GM19035 (cell line): ENCODE data around the gene ZBED4.
"Not testable (repeated sequence)": the region's sequence is repeated elsewhere in the genome, so short reads cannot be mapped to it uniquely, and the experiment has no call there.

ENCODE experiments used
- ATAC-seq: cut with Tn5 transposase; IDR thresholded peaks from one replicate; pipeline ENCODE4 v1.9.1; 2021; ENCODE audit not compliant: unreplicated experiment

The ZBED4 gene

GRCh38 chr22:49850959-49851802 is 2.5 kb upstream of the ZBED4 start:
- no peak for ATAC-seq

- ATAC-seq, result not testable (repeated sequence)
Measured at GRCh38 chr22:49852568-49852897, 1.1 kb upstream of the ZBED4 start.

- ATAC-seq, result peak; percentile 37
Measured at GRCh38 chr22:49853981-49854831, 562 bp downstream of the ZBED4 start.

GRCh38 chr22:49855251-49855911 is 1.7 kb downstream of the ZBED4 start:
- ATAC-seq, result no peak

- ATAC-seq, result no peak
Measured at GRCh38 chr22:49856343-49856742, 2.7 kb downstream of the ZBED4 start.

- ATAC-seq, result no peak
Measured at GRCh38 chr22:49856766-49857618, 3.3 kb downstream of the ZBED4 start.

GRCh38 chr22:49858827-49859226 is 5.2 kb downstream of the ZBED4 start:
- no peak for ATAC-seq

- no peak for ATAC-seq
Measured at GRCh38 chr22:49861642-49862495, 8.2 kb downstream of the ZBED4 start.

- no peak for ATAC-seq
Measured at GRCh38 chr22:49862496-49862776, 8.8 kb downstream of the ZBED4 start.

- no peak for ATAC-seq
Measured at GRCh38 chr22:49863931-49864330, 10.3 kb downstream of the ZBED4 start.

GRCh38 chr22:49865156-49865555 is 11.5 kb downstream of the ZBED4 start:
- no peak for ATAC-seq

GRCh38 chr22:49866134-49866533 is 12.5 kb downstream of the ZBED4 start:
- ATAC-seq, result no peak

- ATAC-seq, result no peak
Measured at GRCh38 chr22:49866646-49867045, 13.0 kb downstream of the ZBED4 start.

- ATAC-seq, result no peak
Measured at GRCh38 chr22:49867303-49868265, 13.9 kb downstream of the ZBED4 start.

- no peak for ATAC-seq
Measured at GRCh38 chr22:49869086-49869830, 15.6 kb downstream of the ZBED4 start.

- ATAC-seq, result no peak
Measured at GRCh38 chr22:49869845-49870712, 16.4 kb downstream of the ZBED4 start.

GRCh38 chr22:49871482-49871881 is 17.8 kb downstream of the ZBED4 start:
- no peak for ATAC-seq
